GM13977 (cell line): ENCODE data around the gene FBXW8.

ENCODE experiments used
- DNase-seq: peaks from one replicate; pipeline ENCODE4 v3.0.0; 2012; ENCODE audit warnings: low spot score
- CTCF ChIP-seq: IDR thresholded peaks from 2 replicates; pipeline ENCODE4 v1.5.1; 2012; ENCODE audit warnings: mild to moderate bottlenecking, control low read depth; ENCODE audit not compliant: insufficient read depth; ENCODE audit errors: extremely low read depth, missing control alignments
- in situ Hi-C: fragments of 300-500 bp; cut with MboI; formaldehyde crosslinking; loops from one replicate; pipeline ENCODE4 v1.12.0; 2022; ENCODE audit warnings: low sequenced_read_pairs, low pct_unique_long_range_greater_than_20kb, mixed read lengths, inconsistent platforms; ENCODE audit not compliant: unreplicated experiment

FBXW8 gene

GRCh38 chr12:116915326-116915725 lies 4.6 kb downstream of the FBXW8 start:
- DNase-seq = no peak
- in situ Hi-C loops = no loop called here
- no peak for TF ChIP-seq CTCF

- DNase-seq = no peak
- in situ Hi-C loops = no loop called here
Observed at GRCh38 chr12:116916122-116916521, 5.4 kb downstream of the FBXW8 start.

GRCh38 chr12:116916714-116917114 lies 6.0 kb downstream of the FBXW8 start:
- TF ChIP-seq CTCF = no peak
- in situ Hi-C loops = no loop called here
- peak; percentile 23 for DNase-seq

More at GRCh38 chr12:116916122-116916521, 5.4 kb downstream of the FBXW8 start:
- no peak for TF ChIP-seq CTCF

GRCh38 chr12:116918464-116918863 lies 7.7 kb downstream of the FBXW8 start:
- in situ Hi-C loops = no loop called here
- no peak for TF ChIP-seq CTCF
- no peak for DNase-seq

- in situ Hi-C loops = no loop called here
- DNase-seq = no peak
Observed at GRCh38 chr12:116919247-116919661, 8.5 kb downstream of the FBXW8 start.

GRCh38 chr12:116919706-116920485 lies 9.1 kb downstream of the FBXW8 start:
- no peak for DNase-seq
- in situ Hi-C loops = no loop called here
- no peak for TF ChIP-seq CTCF

More at GRCh38 chr12:116919247-116919661, 8.5 kb downstream of the FBXW8 start:
- no peak for TF ChIP-seq CTCF
